HG02852 (cell line): Measurements from ENCODE around the gene WDR64.

ENCODE experiments used
- ATAC-seq: cut with Tn5 transposase; IDR thresholded peaks from one replicate; pipeline ENCODE4 v1.9.1; 2021; ENCODE audit warnings: mild to moderate bottlenecking, moderate library complexity; ENCODE audit not compliant: unreplicated experiment

The WDR64 gene

GRCh38 chr1:241836941-241837340, 184.9 kb downstream of the WDR64 start:
- ATAC-seq = no peak

- ATAC-seq = no peak
These were observed 185.3 kb downstream of the WDR64 start for GRCh38 chr1:241837416-241837815.

GRCh38 chr1:241837901-241838300, 185.8 kb downstream of the WDR64 start:
- ATAC-seq = no peak

DNA sequence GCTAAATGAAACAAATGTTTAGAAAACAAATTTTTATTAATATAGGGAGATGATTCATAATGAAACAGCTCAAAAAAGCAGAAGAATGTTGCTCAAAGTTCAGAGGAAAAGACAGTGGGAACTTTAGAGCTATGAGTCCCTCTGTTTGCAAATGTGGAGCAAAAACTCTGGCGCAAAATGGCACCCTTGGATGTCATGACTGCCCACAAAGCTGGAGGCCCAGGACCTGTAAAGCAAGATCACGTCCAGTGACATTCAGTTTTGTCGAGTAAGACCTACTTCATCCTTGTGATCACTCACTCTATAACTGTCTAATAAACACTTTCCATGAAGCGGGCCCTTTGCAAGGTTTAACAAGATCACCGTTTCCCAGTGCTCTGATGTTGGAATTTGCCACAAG, 186.8 kb downstream of the WDR64 start:
- peak; percentile 50 for ATAC-seq

DNA sequence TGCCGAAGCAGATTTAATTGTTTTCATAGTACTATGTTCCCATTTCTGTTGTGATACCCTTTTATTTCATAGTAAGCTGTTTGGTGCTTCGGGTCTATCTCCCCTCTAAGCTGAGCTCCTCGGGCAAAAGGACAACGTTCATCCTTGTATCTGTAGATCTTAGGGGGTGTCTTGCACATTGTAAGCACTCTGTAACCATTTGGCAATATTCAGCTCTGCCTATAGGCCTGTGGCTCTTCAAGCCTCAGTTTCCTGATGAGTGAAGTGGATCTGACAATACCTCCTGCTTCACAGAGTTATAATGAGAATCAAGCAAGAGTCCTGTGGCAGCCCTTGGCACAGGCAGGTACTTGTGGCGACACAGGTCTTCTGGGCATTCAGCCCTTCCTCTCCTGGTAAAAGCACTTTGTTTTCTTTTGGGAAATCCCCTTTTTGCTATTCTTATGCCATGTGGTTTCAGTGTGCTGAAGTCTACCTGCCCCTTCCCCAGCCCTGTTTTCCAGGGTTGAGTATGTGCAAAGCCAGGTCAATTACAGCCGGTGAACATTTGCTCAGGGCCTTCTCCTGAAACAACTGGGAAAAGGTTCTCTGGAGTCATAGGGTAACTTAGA, 187.4 kb downstream of the WDR64 start:
- peak; percentile 72 for ATAC-seq

- ATAC-seq = no peak
These were observed 188.1 kb downstream of the WDR64 start for GRCh38 chr1:241840164-241840563.

DNA sequence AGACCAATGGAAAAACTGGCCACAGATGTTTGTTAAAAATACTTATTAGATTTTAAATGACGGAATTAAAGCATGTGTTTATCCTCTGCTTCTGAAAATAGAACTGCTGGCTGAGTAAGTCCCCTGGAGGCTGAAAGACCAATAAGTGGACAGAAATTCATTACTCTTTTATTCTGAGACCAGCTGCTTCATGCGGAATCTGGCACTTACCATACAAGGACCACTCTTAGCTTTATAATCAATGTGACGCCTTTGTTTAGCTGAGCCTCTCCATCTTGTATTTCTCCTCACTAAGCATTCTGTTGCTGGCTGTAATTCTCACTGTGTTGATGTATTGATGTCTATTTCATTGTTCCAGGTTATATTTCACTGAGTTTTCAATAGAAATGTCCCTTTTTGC, 189.6 kb downstream of the WDR64 start:
- no peak for ATAC-seq

GRCh38 chr1:241842565-241842964, 190.5 kb downstream of the WDR64 start:
- ATAC-seq = no peak

- no peak for ATAC-seq
These were observed 192.5 kb downstream of the WDR64 start for GRCh38 chr1:241844593-241844992.

DNA sequence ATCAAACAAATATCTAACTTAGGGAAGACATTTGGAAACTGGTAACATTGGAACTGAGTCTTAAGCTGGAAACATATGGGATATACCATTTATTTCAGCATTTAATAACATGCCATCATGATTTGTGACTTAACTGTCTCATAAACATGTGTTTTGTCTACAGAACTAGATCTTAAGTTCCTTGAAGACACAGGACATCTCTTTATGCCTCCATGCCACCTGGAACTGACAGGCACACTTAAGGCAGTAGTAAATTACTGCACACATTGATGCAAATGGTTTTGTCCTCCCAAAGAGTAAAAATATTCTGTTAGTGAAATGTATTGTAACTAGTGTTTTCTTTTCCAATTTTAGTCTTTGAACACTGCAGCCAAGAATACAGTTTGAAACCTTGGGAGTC, 194.3 kb downstream of the WDR64 start:
- ATAC-seq = no peak

GRCh38 chr1:241846862-241847539, 194.9 kb downstream of the WDR64 start:
- no peak for ATAC-seq

- no peak for ATAC-seq
These were observed 195.4 kb downstream of the WDR64 start for GRCh38 chr1:241847540-241847795.

DNA sequence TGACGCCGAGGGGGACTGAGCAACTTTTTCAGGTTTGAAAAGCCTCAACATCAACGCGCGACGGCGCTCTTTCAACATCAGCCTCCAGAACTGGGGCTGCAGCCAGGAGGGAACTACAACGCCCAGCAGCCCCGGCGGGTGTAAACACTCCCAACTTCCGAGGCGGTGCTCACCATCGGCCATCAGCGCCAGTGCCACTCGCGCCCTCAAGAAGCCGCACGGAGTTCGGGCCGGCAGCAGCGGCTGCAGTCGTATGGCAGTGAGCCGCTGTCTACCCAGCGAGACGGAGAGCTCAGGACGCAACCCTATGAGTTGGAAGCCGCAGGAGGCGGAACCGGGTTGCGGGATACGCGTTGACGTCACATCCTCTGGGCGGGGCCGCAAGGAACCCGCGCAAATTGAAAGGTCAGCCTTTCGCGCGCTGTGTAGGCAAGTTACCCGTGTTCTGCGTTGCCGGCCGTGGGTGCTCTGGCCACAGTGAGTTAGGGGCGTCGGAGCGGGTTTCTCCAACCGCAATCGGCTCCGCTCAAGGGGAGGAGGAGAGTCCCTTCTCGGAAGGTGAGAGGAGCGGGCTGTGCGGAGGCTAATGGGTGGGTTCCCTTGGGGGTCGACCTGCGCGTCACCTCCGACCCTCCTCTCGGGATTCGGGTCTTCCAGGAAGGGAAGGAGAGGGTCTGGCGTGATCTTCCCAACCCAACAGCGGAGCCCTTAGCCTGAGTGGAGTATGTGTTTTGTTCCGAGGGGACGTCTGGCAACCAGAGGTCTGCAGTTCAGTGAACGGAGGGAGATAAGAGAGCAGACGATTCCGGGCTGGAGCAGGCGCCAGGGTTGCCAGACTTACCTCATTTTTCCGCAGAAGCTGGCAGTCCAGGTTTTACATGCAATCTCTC, 196.0 kb downstream of the WDR64 start, which contains the start of gene EXO1:
Gene EXO1 (plus strand): TSS at position 409 of the 890 bp plus-strand sequence. CDS start 2,222 bp downstream, outside the sequence.
- peak; percentile 96 for ATAC-seq

GRCh38 chr1:241848686-241849344, 196.7 kb downstream of the WDR64 start:
- no peak for ATAC-seq

DNA sequence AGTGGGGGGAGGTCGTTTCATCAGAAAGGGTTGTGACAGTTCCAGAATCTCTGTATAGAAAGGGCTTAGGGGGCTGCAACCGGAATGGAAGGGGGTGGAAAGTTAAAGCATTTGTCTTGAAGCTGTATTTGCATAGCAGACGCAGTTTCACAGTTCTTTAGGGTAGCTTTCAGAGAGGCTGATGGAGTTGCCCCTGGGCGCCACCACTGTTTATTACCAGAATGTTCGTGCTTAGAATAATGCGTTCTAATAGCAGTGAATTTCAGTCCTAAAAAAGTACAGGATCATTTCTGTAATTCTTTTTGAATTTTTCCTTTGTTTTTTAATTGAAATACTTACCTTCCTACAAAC, 197.2 kb downstream of the WDR64 start:
- ATAC-seq = no peak
